ENCODE data around the gene SLC9C1.

The SLC9C1 gene

GRCh38 chr3:112175646-112176045 lies 118.4 kb downstream of the SLC9C1 start:
- no peak for DNase-seq

GRCh38 chr3:112175037-112175436 lies 119.0 kb downstream of the SLC9C1 start:
- DNase-seq, result no peak

GRCh38 chr3:112171144-112171543 lies 122.9 kb downstream of the SLC9C1 start:
- DNase-seq, result no peak

- DNase-seq, result no peak
Measured at GRCh38 chr3:112170046-112170445, 124.0 kb downstream of the SLC9C1 start.

- no peak for DNase-seq
Measured at GRCh38 chr3:112167758-112168157, 126.3 kb downstream of the SLC9C1 start.

GRCh38 chr3:112149136-112149535 lies 144.9 kb downstream of the SLC9C1 start:
- DNase-seq, result no peak

- no peak for DNase-seq
Measured at GRCh38 chr3:112143689-112144088, 150.3 kb downstream of the SLC9C1 start.

GRCh38 chr3:112143251-112143650 lies 150.8 kb downstream of the SLC9C1 start:
- no peak for DNase-seq

- DNase-seq, result no peak
Measured at GRCh38 chr3:112141293-112141692, 152.7 kb downstream of the SLC9C1 start.

- DNase-seq, result no peak
Measured at GRCh38 chr3:112140584-112140983, 153.4 kb downstream of the SLC9C1 start.

GRCh38 chr3:112138219-112138969 lies 155.6 kb downstream of the SLC9C1 start:
- no peak for DNase-seq

GRCh38 chr3:112137781-112138180 lies 156.2 kb downstream of the SLC9C1 start:
- no peak for DNase-seq

GRCh38 chr3:112136959-112137693 lies 156.9 kb downstream of the SLC9C1 start:
- no peak for DNase-seq

GRCh38 chr3:112136046-112136445 lies 158.0 kb downstream of the SLC9C1 start:
- DNase-seq, result no peak

GRCh38 chr3:112134335-112135124 lies 159.5 kb downstream of the SLC9C1 start:
- DNase-seq, result no peak

GRCh38 chr3:112133626-112134334 lies 160.2 kb downstream of the SLC9C1 start:
- DNase-seq, result no peak

GRCh38 chr3:112132975-112133448 lies 161.0 kb downstream of the SLC9C1 start, which contains the start of gene GCSAM:
GCSAM (minus strand) TSS chr3:112133248; CDS start chr3:112133120, 128 bp downstream.
- DNase-seq, result peak; percentile 85

GRCh38 chr3:112132554-112132953 lies 161.5 kb downstream of the SLC9C1 start:
- no peak for DNase-seq

GRCh38 chr3:112132088-112132487 lies 161.9 kb downstream of the SLC9C1 start:
- no peak for DNase-seq

GRCh38 chr3:112131111-112131510 lies 162.9 kb downstream of the SLC9C1 start:
- no peak for DNase-seq

GRCh38 chr3:112130638-112130993 lies 163.4 kb downstream of the SLC9C1 start:
- no peak for DNase-seq

- DNase-seq, result no peak
Measured at GRCh38 chr3:112129925-112130637, 163.9 kb downstream of the SLC9C1 start.
